CD4-positive, alpha-beta T cell treated with Interleukin-10 for 1 hour (primary cell): ENCODE measurements around the gene WASF2.
A peak's percentile ranks its signal among the peaks of the same experiment; 100 is the strongest.
"Not testable (repeated sequence)": the region's sequence is repeated elsewhere in the genome, so short reads cannot be mapped to it uniquely, and the experiment has no call there.

ENCODE experiments used
- DNase-seq: peaks from one replicate; pipeline ENCODE4 v3.0.0-alpha.2; 2020

Gene WASF2

GRCh38 chr1:27447883-27448282 lies 42.1 kb downstream of the WASF2 start:
- DNase-seq: no peak

GRCh38 chr1:27447399-27447798 lies 42.6 kb downstream of the WASF2 start:
- DNase-seq: no peak

- no peak for DNase-seq
These were observed 43.4 kb downstream of the WASF2 start for GRCh38 chr1:27446496-27447020.

- no peak for DNase-seq
These were observed 44.6 kb downstream of the WASF2 start for GRCh38 chr1:27445177-27445936.

GRCh38 chr1:27444632-27445031 lies 45.3 kb downstream of the WASF2 start:
- DNase-seq: no peak

- no peak for DNase-seq
These were observed 50.8 kb downstream of the WASF2 start for GRCh38 chr1:27439150-27439549.

GRCh38 chr1:27438621-27439061 lies 51.3 kb downstream of the WASF2 start:
- DNase-seq: no peak

- peak; percentile 61 for DNase-seq
These were observed 53.5 kb downstream of the WASF2 start for GRCh38 chr1:27436204-27437159.

- peak; percentile 26 for DNase-seq
These were observed 54.3 kb downstream of the WASF2 start for GRCh38 chr1:27435566-27436203.

GRCh38 chr1:27433706-27434105 lies 56.3 kb downstream of the WASF2 start:
- DNase-seq: no peak

- DNase-seq: not testable (repeated sequence)
These were observed 57.2 kb downstream of the WASF2 start for GRCh38 chr1:27432725-27433124.

GRCh38 chr1:27431601-27431940 lies 58.4 kb downstream of the WASF2 start:
- no peak for DNase-seq

GRCh38 chr1:27430903-27431600 lies 58.9 kb downstream of the WASF2 start:
- DNase-seq: peak; percentile 58

- DNase-seq: no peak
These were observed 60.9 kb downstream of the WASF2 start for GRCh38 chr1:27429029-27429425.

- no peak for DNase-seq
These were observed 61.5 kb downstream of the WASF2 start for GRCh38 chr1:27428316-27429028.

GRCh38 chr1:27427816-27428315 lies 62.1 kb downstream of the WASF2 start:
- DNase-seq: no peak

- no peak for DNase-seq
These were observed 62.6 kb downstream of the WASF2 start for GRCh38 chr1:27427329-27427728.

- DNase-seq: no peak
These were observed 66.3 kb downstream of the WASF2 start for GRCh38 chr1:27423709-27424108.

- peak; percentile 49 for DNase-seq
These were observed 71.4 kb downstream of the WASF2 start for GRCh38 chr1:27418326-27419185.

GRCh38 chr1:27417713-27418112 lies 72.3 kb downstream of the WASF2 start:
- DNase-seq: no peak
